HEK293 (cell line): ENCODE measurements around the gene PLD4.

Experiments
- CTCF ChIA-PET: fragments of 350-600 bp; formaldehyde crosslinking; extraction: SDS; loops from one replicate; lab custom pipeline; 2021; ENCODE audit warnings: antibody characterized with exemption; lab: Yijun Ruan, JAX
- POLR2A ChIA-PET: fragments of 300-600 bp; formaldehyde crosslinking; extraction: SDS; loops from one replicate; lab custom pipeline; 2020; ENCODE audit warnings: antibody characterized with exemption, inconsistent platforms; lab: Yijun Ruan, JAX
- H3K27ac ChIP-seq: fragments of 200-500 bp; sonication (Bioruptor generic); 2 replicates; pipeline ENCODE4 v1.5.1; 2014; ENCODE audit warnings: low read depth, low read length, control low read depth, inconsistent platforms; ENCODE audit errors: extremely low read depth
- H3K36me3 ChIP-seq, 2 experiments: fragments of 200-500 bp in 1 of 2; sonication (Bioruptor generic) in 1 of 2; 1 replicate in 1 of 2; 2 replicates in 1 of 2; pipeline ENCODE4 v1.5.1; 2014 to 2017; ENCODE audit warnings: inconsistent platforms in 2 of 2, low read length in 2 of 2; ENCODE audit not compliant: control insufficient read depth in 2 of 2, insufficient read depth in 1 of 2
- H3K4me1 ChIP-seq: fragments of 200-500 bp; sonication (Bioruptor generic); 2 replicates; pipeline ENCODE4 v1.5.1; 2014; ENCODE audit warnings: mild to moderate bottlenecking, low read length, inconsistent platforms; ENCODE audit not compliant: control insufficient read depth, insufficient read depth
- H3K4me3 ChIP-seq: 2 replicates; pipeline ENCODE4 v1.5.1; 2011; ENCODE audit warnings: low read depth, mild to moderate bottlenecking, control low read depth, low read length, moderate library complexity
- H3K9me3 ChIP-seq: fragments of 200-500 bp; sonication (Bioruptor generic); 2 replicates; pipeline ENCODE4 v1.5.1; 2014; ENCODE audit warnings: low read depth, low read length, inconsistent platforms; ENCODE audit not compliant: control insufficient read depth, insufficient read depth
- GLIS2 ChIP-seq: fragments of 450-650 bp; formaldehyde crosslinking; IDR thresholded peaks from 2 replicates; pipeline ENCODE4 v1.5.1; 2016; ENCODE audit warnings: missing biosample characterization, missing genetic modification characterization
- KLF1 ChIP-seq: fragments of 450-650 bp; formaldehyde crosslinking; IDR thresholded peaks from 2 replicates; pipeline ENCODE4 v1.5.1; 2016; ENCODE audit warnings: missing biosample characterization, missing genetic modification characterization
- RBAK ChIP-seq: fragments of 450-650 bp; formaldehyde crosslinking; IDR thresholded peaks from 2 replicates; pipeline ENCODE4 v1.5.1; 2016; ENCODE audit warnings: missing biosample characterization, missing genetic modification characterization
- REST ChIP-seq: fragments of 450-650 bp; formaldehyde crosslinking; IDR thresholded peaks from 2 replicates; pipeline ENCODE4 v1.5.1; 2016; ENCODE audit warnings: missing biosample characterization, missing genetic modification characterization
- SP7 ChIP-seq: fragments of 450-650 bp; formaldehyde crosslinking; IDR thresholded peaks from 2 replicates; pipeline ENCODE4 v1.5.1; 2016; ENCODE audit warnings: missing biosample characterization, missing genetic modification characterization
- ZNF112 ChIP-seq: fragments of 450-650 bp; formaldehyde crosslinking; IDR thresholded peaks from 2 replicates; pipeline ENCODE4 v1.5.0; 2017; ENCODE audit warnings: missing biosample characterization, missing genetic modification characterization
- ZNF19 ChIP-seq: fragments of 450-650 bp; formaldehyde crosslinking; IDR thresholded peaks from 2 replicates; pipeline ENCODE4; 2016; ENCODE audit warnings: missing biosample characterization, missing genetic modification characterization, low read depth
- ZNF362 ChIP-seq: fragments of 450-650 bp; formaldehyde crosslinking; IDR thresholded peaks from 2 replicates; pipeline ENCODE4 v1.5.1; 2016; ENCODE audit warnings: missing biosample characterization, missing genetic modification characterization
- ZNF600 ChIP-seq: fragments of 450-650 bp; formaldehyde crosslinking; IDR thresholded peaks from 2 replicates; pipeline ENCODE4 v1.5.1; 2016; ENCODE audit warnings: missing biosample characterization, missing genetic modification characterization
- ZNF777 ChIP-seq: fragments of 450-650 bp; formaldehyde crosslinking; IDR thresholded peaks from 2 replicates; pipeline ENCODE4 v1.5.1; 2017; ENCODE audit warnings: missing biosample characterization, missing genetic modification characterization, borderline replicate concordance
- ZNF830 ChIP-seq: fragments of 450-650 bp; IDR thresholded peaks from 2 replicates; pipeline ENCODE4 v1.5.0; 2018; ENCODE audit warnings: missing biosample characterization, missing genetic modification characterization, low read depth, mild to moderate bottlenecking, moderate library complexity
- TF ChIP-seq, protein P1 (sequence below): fragments of 450-650 bp; formaldehyde crosslinking; IDR thresholded peaks from 2 replicates; pipeline ENCODE4 v1.5.1; 2016; ENCODE audit warnings: missing biosample characterization, missing genetic modification characterization
- TF ChIP-seq, protein P2 (sequence below): fragments of 450-650 bp; IDR thresholded peaks from 2 replicates; pipeline ENCODE4 v1.5.1; 2018; ENCODE audit warnings: missing biosample characterization, mild to moderate bottlenecking, missing genetic modification characterization

The PLD4 gene

DNA sequence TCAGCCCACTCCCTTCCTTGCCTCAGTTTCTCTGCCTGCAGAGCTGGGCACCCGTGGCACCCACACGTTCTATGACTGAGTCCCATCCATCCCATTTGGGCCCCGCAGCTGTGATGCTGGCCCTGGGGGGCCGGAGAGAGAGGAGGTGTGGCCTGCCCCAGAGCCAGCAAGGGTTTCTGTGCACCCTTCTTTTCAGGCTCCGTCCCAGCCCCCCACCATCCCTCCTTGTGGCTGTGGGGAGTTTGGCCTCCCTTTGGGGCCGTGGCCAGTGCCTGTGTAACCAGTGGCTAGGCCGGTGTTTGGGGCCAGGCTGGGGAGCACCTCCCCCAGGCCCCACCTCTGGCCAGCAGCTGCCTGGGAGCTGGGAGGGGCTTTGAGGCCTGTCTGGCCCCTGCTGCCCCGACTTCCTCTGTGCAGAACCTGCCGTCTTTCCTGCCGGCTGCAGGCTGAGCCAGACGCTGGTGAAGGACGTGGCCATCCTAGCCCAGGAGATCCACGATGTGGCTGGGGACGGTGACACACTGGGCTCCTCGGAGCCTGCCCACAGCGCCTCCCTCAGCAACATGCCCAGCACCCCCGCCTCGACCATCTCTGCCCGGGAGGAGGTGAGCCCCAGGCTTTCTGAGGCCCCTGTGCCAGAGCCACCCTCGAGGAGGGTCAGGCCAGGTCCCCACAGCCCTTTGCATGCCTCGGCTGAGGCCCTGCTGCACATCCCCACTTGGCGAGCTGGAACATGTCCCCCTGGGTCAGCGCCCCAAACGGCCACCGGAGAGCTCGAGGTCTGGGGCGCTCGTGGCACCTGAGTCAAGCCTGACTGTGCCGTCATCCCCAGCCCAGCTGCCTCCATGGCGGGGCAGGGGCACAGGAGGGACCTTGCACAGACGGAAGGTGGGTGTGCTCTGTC lies 31.9 kb upstream of the PLD4 start:
- CTCF ChIA-PET = interaction anchor here (0.5 to 0.9 kb wide), 3 partner anchors 14 to 459 kb away, joined by 3 to 4 read pairs (median 3); no protein-coding TSS in a partner anchor

More for the DNA sequence above, 31.9 kb upstream of the PLD4 start:
- TF ChIP-seq ZNF830 (tag by site-specific recombination) (no peak), RBAK (no peak), KLF1 (0 out of 2 replicates have a peak, but pooled peaks have one; percentile 2), SP7 (no peak), ZNF19 (no peak), REST (no peak), ZNF112 (tag by site-specific recombination) (no peak), ZNF600 (peak; percentile 51), GLIS2 (peak; percentile 12; the same call in 1 of the 2 replicates), ZNF362 (tag by site-specific recombination) (no peak), ZNF777 (tag by site-specific recombination) (no peak)
- TF ChIP-seq, protein P1, sequence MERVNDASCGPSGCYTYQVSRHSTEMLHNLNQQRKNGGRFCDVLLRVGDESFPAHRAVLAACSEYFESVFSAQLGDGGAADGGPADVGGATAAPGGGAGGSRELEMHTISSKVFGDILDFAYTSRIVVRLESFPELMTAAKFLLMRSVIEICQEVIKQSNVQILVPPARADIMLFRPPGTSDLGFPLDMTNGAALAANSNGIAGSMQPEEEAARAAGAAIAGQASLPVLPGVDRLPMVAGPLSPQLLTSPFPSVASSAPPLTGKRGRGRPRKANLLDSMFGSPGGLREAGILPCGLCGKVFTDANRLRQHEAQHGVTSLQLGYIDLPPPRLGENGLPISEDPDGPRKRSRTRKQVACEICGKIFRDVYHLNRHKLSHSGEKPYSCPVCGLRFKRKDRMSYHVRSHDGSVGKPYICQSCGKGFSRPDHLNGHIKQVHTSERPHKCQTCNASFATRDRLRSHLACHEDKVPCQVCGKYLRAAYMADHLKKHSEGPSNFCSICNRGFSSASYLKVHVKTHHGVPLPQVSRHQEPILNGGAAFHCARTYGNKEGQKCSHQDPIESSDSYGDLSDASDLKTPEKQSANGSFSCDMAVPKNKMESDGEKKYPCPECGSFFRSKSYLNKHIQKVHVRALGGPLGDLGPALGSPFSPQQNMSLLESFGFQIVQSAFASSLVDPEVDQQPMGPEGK (tag by site-specific recombination) = 0 out of 2 replicates have a peak, but pooled peaks have one; percentile 15
- TF ChIP-seq, protein P2, sequence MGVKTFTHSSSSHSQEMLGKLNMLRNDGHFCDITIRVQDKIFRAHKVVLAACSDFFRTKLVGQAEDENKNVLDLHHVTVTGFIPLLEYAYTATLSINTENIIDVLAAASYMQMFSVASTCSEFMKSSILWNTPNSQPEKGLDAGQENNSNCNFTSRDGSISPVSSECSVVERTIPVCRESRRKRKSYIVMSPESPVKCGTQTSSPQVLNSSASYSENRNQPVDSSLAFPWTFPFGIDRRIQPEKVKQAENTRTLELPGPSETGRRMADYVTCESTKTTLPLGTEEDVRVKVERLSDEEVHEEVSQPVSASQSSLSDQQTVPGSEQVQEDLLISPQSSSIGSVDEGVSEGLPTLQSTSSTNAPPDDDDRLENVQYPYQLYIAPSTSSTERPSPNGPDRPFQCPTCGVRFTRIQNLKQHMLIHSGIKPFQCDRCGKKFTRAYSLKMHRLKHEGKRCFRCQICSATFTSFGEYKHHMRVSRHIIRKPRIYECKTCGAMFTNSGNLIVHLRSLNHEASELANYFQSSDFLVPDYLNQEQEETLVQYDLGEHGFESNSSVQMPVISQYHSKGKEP (tag by site-specific recombination) = no peak
- TF ChIP-seq, all 188 proteins: peak for 4
- Histone ChIP-seq H3K36me3 (peaks cover 0 to 36% of the 10 kb centered on the region in 2 experiments; a peak in 1 of 3 replicates), H3K27ac (no peak overlapping the region), H3K4me1 (peaks cover 7% of the 10 kb centered on the region), H3K9me3 (no peaks in the 10 kb centered on the region), H3K4me3 (no peak overlapping the region)
- POLR2A ChIA-PET = no interaction called here
